Renal pelvis (tissue), 4 donors: Measurements from ENCODE around the gene ZNF213. TPM values are rescaled to one million over a fixed set of nuclear protein-coding genes. Genes with fewer than 3 reads are reported as not detected.

ENCODE experiments used
- DNase-seq: peaks from one replicate; pipeline ENCODE4 v3.0.0-alpha.2; 2013
- polyA plus RNA-seq, 3 donors: library from polyadenylated mRNA; unstranded; fragments of 120-200 nt; gene quantifications; one replicate each; pipeline ENCODE4 v1.2.1, GENCODE V29; 2013; ENCODE audit not compliant: insufficient read length in 3 of 3

The ZNF213 gene
- polyA plus RNA-seq, 3 donors: 14.1 to 18.2 (median 16.2) TPM

- no peak for DNase-seq
Observed at GRCh38 chr16:3099395-3099731, 35.5 kb upstream of the ZNF213 start.

- peak; percentile 82 for DNase-seq
Observed at GRCh38 chr16:3099732-3100499, 34.9 kb upstream of the ZNF213 start.

- DNase-seq: no peak
Observed at GRCh38 chr16:3101018-3101840, 33.6 kb upstream of the ZNF213 start.

- DNase-seq: no peak
Observed at GRCh38 chr16:3101841-3102470, 32.9 kb upstream of the ZNF213 start.

GRCh38 chr16:3106205-3106928, 28.5 kb upstream of the ZNF213 start:
- peak; percentile 90 for DNase-seq

GRCh38 chr16:3112058-3112880, 22.6 kb upstream of the ZNF213 start, which contains the start of gene ZNF205:
Gene ZNF205, plus strand, starts transcription at chr16:3112586. Its CDS starts 845 bp downstream, at chr16:3113431.
- peak; percentile 72 for DNase-seq

GRCh38 chr16:3112881-3113574, 21.8 kb upstream of the ZNF213 start:
- DNase-seq: no peak

- no peak for DNase-seq
Observed at GRCh38 chr16:3113765-3114479, 20.9 kb upstream of the ZNF213 start.

- DNase-seq: no peak
Observed at GRCh38 chr16:3115003-3115402, 19.8 kb upstream of the ZNF213 start.

GRCh38 chr16:3115561-3115960, 19.3 kb upstream of the ZNF213 start:
- no peak for DNase-seq

- DNase-seq: no peak
Observed at GRCh38 chr16:3118204-3118790, 16.5 kb upstream of the ZNF213 start.

- no peak for DNase-seq
Observed at GRCh38 chr16:3118846-3119245, 16.0 kb upstream of the ZNF213 start.

GRCh38 chr16:3119286-3119685, 15.5 kb upstream of the ZNF213 start:
- no peak for DNase-seq

GRCh38 chr16:3119701-3120408, 15.0 kb upstream of the ZNF213 start:
- no peak for DNase-seq

GRCh38 chr16:3120435-3120834, 14.4 kb upstream of the ZNF213 start:
- no peak for DNase-seq

GRCh38 chr16:3121851-3122467, 12.9 kb upstream of the ZNF213 start:
- no peak for DNase-seq

- DNase-seq: no peak
Observed at GRCh38 chr16:3122926-3123570, 11.8 kb upstream of the ZNF213 start.
